ENCODE measurements around the gene MANSC1. TPM values are rescaled to one million over a fixed set of nuclear protein-coding genes. Genes with fewer than 3 reads are reported as not detected.

The MANSC1 gene
- total and polyA plus RNA-seq, 2 of the 13 experiments (the other 11 are each of a cell fraction or from before 2014, with no cell fraction given): 1.9 to 4.2 TPM

DNA sequence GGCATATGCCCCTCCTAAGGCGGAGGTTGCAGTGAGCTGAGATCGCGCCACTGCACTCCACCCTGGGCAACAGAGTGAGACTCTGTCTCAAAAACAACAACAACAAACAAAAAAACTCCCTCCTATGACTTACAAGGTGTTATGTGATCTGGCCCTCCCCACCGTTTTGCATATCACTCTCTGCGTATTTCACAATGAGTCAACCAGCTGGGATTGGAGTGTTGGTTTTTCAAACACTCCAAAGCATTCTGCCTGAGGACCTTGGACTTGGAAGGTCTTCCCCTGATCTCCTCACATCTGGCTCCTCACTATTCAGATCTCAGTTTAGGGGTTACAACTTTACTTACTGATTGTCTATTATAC is 14.0 kb downstream of the MANSC1 start (continued):
- TF ChIP-seq, protein P1, sequence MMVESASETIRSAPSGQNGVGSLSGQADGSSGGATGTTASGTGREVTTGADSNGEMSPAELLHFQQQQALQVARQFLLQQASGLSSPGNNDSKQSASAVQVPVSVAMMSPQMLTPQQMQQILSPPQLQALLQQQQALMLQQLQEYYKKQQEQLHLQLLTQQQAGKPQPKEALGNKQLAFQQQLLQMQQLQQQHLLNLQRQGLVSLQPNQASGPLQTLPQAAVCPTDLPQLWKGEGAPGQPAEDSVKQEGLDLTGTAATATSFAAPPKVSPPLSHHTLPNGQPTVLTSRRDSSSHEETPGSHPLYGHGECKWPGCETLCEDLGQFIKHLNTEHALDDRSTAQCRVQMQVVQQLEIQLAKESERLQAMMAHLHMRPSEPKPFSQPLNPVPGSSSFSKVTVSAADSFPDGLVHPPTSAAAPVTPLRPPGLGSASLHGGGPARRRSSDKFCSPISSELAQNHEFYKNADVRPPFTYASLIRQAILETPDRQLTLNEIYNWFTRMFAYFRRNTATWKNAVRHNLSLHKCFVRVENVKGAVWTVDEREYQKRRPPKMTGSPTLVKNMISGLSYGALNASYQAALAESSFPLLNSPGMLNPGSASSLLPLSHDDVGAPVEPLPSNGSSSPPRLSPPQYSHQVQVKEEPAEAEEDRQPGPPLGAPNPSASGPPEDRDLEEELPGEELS (CRISPR knock-in tag; IDR thresholded peaks at IDR 0.05): peak; percentile 71
- TF ChIP-seq TCF7 (IDR thresholded peaks at IDR 0.05; ENCODE audit: low read depth) (peak; percentile 38), SALL1 (CRISPR knock-in tag; IDR thresholded peaks at IDR 0.05) (peak; percentile 31; the same call in 1 of the 2 replicates), TCF7L2 (IDR thresholded peaks at IDR 0.05; ENCODE audit: low read depth, low read length) (no peak), RARA (CRISPR knock-in tag; IDR thresholded peaks at IDR 0.05) (0 out of 2 replicates have a peak, but pooled peaks have one; percentile 24), ADNP (CRISPR knock-in tag; IDR thresholded peaks at IDR 0.05) (no peak), KMT2B (CRISPR knock-in tag; IDR thresholded peaks at IDR 0.05) (no peak), ZNF629 (CRISPR knock-in tag; conservative IDR thresholded peaks at IDR 0.05) (no peak), ZNF501 (CRISPR knock-in tag; IDR thresholded peaks at IDR 0.05) (no peak), GFI1 (CRISPR knock-in tag; IDR thresholded peaks at IDR 0.05; ENCODE audit: borderline replicate concordance) (0 out of 2 replicates have a peak, but pooled peaks have one; percentile 21), RFXAP (CRISPR knock-in tag; IDR thresholded peaks at IDR 0.05; ENCODE audit: borderline replicate concordance) (no peak), NR2F6 (IDR thresholded peaks at IDR 0.05) (no peak), NR2F6 (CRISPR knock-in tag; IDR thresholded peaks at IDR 0.05) (no peak), ELF3 (CRISPR knock-in tag; IDR thresholded peaks at IDR 0.05) (no peak)
- TF ChIP-seq, protein P2, sequence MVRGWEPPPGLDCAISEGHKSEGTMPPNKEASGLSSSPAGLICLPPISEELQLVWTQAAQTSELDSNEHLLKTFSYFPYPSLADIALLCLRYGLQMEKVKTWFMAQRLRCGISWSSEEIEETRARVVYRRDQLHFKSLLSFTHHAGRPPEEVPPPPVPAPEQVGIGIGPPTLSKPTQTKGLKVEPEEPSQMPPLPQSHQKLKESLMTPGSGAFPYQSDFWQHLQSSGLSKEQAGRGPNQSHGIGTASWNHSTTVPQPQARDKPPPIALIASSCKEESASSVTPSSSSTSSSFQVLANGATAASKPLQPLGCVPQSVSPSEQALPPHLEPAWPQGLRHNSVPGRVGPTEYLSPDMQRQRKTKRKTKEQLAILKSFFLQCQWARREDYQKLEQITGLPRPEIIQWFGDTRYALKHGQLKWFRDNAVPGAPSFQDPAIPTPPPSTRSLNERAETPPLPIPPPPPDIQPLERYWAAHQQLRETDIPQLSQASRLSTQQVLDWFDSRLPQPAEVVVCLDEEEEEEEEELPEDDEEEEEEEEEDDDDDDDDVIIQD (CRISPR knock-in tag; IDR thresholded peaks at IDR 0.05; ENCODE audit: low read depth): peak; percentile 24; the same call in 1 of the 2 replicates
- TF ChIP-seq, protein P3, sequence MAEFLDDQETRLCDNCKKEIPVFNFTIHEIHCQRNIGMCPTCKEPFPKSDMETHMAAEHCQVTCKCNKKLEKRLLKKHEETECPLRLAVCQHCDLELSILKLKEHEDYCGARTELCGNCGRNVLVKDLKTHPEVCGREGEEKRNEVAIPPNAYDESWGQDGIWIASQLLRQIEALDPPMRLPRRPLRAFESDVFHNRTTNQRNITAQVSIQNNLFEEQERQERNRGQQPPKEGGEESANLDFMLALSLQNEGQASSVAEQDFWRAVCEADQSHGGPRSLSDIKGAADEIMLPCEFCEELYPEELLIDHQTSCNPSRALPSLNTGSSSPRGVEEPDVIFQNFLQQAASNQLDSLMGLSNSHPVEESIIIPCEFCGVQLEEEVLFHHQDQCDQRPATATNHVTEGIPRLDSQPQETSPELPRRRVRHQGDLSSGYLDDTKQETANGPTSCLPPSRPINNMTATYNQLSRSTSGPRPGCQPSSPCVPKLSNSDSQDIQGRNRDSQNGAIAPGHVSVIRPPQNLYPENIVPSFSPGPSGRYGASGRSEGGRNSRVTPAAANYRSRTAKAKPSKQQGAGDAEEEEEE (CRISPR knock-in tag; IDR thresholded peaks at IDR 0.05; ENCODE audit: borderline replicate concordance): no peak
- TF ChIP-seq, protein P4, sequence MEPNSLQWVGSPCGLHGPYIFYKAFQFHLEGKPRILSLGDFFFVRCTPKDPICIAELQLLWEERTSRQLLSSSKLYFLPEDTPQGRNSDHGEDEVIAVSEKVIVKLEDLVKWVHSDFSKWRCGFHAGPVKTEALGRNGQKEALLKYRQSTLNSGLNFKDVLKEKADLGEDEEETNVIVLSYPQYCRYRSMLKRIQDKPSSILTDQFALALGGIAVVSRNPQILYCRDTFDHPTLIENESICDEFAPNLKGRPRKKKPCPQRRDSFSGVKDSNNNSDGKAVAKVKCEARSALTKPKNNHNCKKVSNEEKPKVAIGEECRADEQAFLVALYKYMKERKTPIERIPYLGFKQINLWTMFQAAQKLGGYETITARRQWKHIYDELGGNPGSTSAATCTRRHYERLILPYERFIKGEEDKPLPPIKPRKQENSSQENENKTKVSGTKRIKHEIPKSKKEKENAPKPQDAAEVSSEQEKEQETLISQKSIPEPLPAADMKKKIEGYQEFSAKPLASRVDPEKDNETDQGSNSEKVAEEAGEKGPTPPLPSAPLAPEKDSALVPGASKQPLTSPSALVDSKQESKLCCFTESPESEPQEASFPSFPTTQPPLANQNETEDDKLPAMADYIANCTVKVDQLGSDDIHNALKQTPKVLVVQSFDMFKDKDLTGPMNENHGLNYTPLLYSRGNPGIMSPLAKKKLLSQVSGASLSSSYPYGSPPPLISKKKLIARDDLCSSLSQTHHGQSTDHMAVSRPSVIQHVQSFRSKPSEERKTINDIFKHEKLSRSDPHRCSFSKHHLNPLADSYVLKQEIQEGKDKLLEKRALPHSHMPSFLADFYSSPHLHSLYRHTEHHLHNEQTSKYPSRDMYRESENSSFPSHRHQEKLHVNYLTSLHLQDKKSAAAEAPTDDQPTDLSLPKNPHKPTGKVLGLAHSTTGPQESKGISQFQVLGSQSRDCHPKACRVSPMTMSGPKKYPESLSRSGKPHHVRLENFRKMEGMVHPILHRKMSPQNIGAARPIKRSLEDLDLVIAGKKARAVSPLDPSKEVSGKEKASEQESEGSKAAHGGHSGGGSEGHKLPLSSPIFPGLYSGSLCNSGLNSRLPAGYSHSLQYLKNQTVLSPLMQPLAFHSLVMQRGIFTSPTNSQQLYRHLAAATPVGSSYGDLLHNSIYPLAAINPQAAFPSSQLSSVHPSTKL (CRISPR knock-in tag; IDR thresholded peaks at IDR 0.05): peak; percentile 80
- TF ChIP-seq, protein P5, sequence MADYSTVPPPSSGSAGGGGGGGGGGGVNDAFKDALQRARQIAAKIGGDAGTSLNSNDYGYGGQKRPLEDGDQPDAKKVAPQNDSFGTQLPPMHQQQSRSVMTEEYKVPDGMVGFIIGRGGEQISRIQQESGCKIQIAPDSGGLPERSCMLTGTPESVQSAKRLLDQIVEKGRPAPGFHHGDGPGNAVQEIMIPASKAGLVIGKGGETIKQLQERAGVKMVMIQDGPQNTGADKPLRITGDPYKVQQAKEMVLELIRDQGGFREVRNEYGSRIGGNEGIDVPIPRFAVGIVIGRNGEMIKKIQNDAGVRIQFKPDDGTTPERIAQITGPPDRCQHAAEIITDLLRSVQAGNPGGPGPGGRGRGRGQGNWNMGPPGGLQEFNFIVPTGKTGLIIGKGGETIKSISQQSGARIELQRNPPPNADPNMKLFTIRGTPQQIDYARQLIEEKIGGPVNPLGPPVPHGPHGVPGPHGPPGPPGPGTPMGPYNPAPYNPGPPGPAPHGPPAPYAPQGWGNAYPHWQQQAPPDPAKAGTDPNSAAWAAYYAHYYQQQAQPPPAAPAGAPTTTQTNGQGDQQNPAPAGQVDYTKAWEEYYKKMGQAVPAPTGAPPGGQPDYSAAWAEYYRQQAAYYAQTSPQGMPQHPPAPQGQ (CRISPR knock-in tag; IDR thresholded peaks at IDR 0.05; ENCODE audit: borderline replicate concordance): no peak

All from HepG2 (cell line).